Tibial nerve (tissue), 4 donors: ENCODE measurements around the gene PPP6R2. TPM values are rescaled to one million over a fixed set of nuclear protein-coding genes. Genes with fewer than 3 reads are reported as not detected.
"Not testable (repeated sequence)": the region's sequence is repeated elsewhere in the genome, so short reads cannot be mapped to it uniquely, and the experiment has no call there.

Experiments used
- DNase-seq, 2 donors: peaks; one replicate each; pipeline ENCODE4 v3.0.0-alpha.2; 2019; ENCODE audit warnings: low spot score in 2 of 2
- H3K27ac ChIP-seq, 4 donors: fragments of 200-600 bp; sonication (generic) in 3 of 4; one replicate each; pipeline ENCODE4 v1.5.1; 2017 to 2019; ENCODE audit warnings: mild to moderate bottlenecking in 1 of 4
- H3K27me3 ChIP-seq, 2 donors: fragments of 200-600 bp; sonication (generic) in 1 of 2; one replicate each; pipeline versions ENCODE4 v1.5.1 to v1.6.0; 2017 to 2019
- H3K36me3 ChIP-seq, 3 donors: fragments of 200-600 bp; sonication (generic); one replicate each; pipeline ENCODE4 v1.5.1; 2018 to 2019
- H3K4me1 ChIP-seq, 4 donors: fragments of 200-600 bp; sonication (generic) in 3 of 4; one replicate each; pipeline ENCODE4 v1.5.1; 2017 to 2019
- H3K4me3 ChIP-seq, 4 donors: fragments of 200-600 bp; sonication (generic) in 3 of 4; one replicate each; pipeline ENCODE4 v1.5.1; 2017 to 2019; ENCODE audit warnings: mild to moderate bottlenecking in 1 of 4, moderate library complexity in 1 of 4
- H3K9me3 ChIP-seq, 4 donors: fragments of 200-600 bp; sonication (generic) in 3 of 4; one replicate each; pipeline ENCODE4 v1.5.1; 2017 to 2019
- CTCF ChIP-seq, 5 experiments: fragments of 200-600 bp in 3 of 5; fragments of 450-650 bp in 2 of 5; sonication (generic) in 3 of 5; IDR thresholded peaks; one replicate each; pipeline ENCODE4 v1.5.1; 2016 to 2019; ENCODE audit warnings: antibody characterized with exemption in 5 of 5, mild to moderate bottlenecking in 3 of 5, moderate library complexity in 2 of 5
- EP300 ChIP-seq, 2 donors: sonication (generic); formaldehyde crosslinking; IDR thresholded peaks; one replicate each; pipeline ENCODE4 v1.6.1; 2017; ENCODE audit warnings: antibody characterized with exemption in 2 of 2, mild to moderate bottlenecking in 1 of 2
- POLR2A ChIP-seq, 2 donors: fragments of 450-650 bp; IDR thresholded peaks; one replicate each; pipeline ENCODE4 v1.6.1; 2017; ENCODE audit warnings: antibody characterized with exemption in 2 of 2, mild to moderate bottlenecking in 2 of 2, moderate library complexity in 2 of 2
- WGBS, 2 donors: methylation state at CpG; one replicate each; pipeline ENCODE4 v1.1.5; 2018; 5-methylcytosine and 5-hydroxymethylcytosine counted together
- total RNA-seq, 4 donors: library from RNA; depleted of rRNA; stranded (reverse); fragments of >200 nt; gene quantifications; one replicate each; pipeline ENCODE4 v1.1.0, GENCODE V29; 2016

The PPP6R2 gene
- total RNA-seq, 4 donors from 2014 or later, result 55.9 to 112 (median 76.7) TPM

DNA sequence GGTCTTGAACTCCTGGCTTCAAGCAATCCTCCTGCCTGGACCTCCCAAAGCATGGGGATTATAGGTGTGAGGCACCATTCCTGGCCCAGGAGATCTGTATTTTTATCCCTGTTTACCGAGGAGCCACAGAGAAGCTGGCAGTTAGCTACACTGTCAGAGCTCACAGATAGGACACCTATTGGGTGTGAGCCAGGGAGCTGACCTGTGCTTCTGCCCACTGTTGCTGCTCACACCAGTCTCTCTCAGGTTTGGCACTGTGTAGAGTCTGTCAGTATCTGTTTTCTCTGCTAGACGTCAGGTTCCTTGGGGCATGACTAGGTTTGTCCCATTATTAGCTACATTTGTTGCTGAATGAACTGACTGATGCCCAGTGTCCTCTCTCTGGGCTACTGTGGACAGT lies 17.5 kb downstream of the PPP6R2 start:
- Histone ChIP-seq H3K36me3 (peaks cover 0 to 27% (median 9%) of the 10 kb centered on the region in 3 donors), H3K4me3 (no peak overlapping the region), H3K27me3 (no peaks in the 10 kb centered on the region), H3K9me3 (no peaks in the 10 kb centered on the region), H3K4me1 (peaks cover 0 to 15% (median 0%) of the 10 kb centered on the region in 4 donors), H3K27ac (no peak overlapping the region)
- no peak for TF ChIP-seq EP300 (IDR thresholded peaks at IDR 0.05)
- TF ChIP-seq POLR2A (IDR thresholded peaks at IDR 0.05), result no peak
- no peak for TF ChIP-seq CTCF (IDR thresholded peaks at IDR 0.05)
- DNase-seq, result no peak
- 90 to 94% methylated on average over 2 of the region's 2 CpGs for WGBS, 2 donors

DNA sequence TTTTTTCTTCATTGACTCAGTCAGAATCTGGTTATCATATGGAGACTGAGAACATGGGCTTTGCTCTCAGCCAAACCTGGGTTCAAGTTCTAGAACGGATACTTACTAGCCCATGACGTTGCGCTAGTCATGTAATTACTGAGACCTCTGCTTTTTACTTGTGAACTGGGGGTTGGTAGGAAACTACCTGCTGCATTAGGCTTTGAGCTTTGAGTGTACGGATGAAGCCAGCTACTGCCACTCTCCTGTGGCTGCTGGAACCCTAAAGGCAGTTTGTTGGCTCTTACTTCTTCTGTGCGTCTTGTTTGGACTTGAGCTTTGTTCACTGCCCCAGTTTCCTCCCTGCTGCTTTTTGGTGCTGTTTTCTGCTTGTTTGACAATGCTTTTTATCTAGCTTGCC lies 18.1 kb downstream of the PPP6R2 start:
- Histone ChIP-seq H3K36me3 (peaks cover 0 to 27% (median 9%) of the 10 kb centered on the region in 3 donors), H3K4me3 (no peak overlapping the region), H3K4me1 (peaks cover 0 to 21% (median under 1%) of the 10 kb centered on the region in 4 donors), H3K27me3 (no peaks in the 10 kb centered on the region), H3K9me3 (no peaks in the 10 kb centered on the region), H3K27ac (no peak overlapping the region)
- WGBS, 2 donors, result 92 to 94% methylated on average over 5 of the region's 5 CpGs
- DNase-seq, result no peak
- TF ChIP-seq CTCF (IDR thresholded peaks at IDR 0.05) (no peak), EP300 (IDR thresholded peaks at IDR 0.05) (no peak), POLR2A (IDR thresholded peaks at IDR 0.05) (no peak)

- H3K27me3 ChIP-seq, result no peaks in the 10 kb centered on the region
- WGBS, 2 donors, result 86 to 88% methylated on average over 5 of the region's 5 CpGs
- no peaks in the 10 kb centered on the region for H3K9me3 ChIP-seq
- no peak for DNase-seq
- peaks cover 0 to 22% (median 9%) of the 10 kb centered on the region in 3 donors for H3K36me3 ChIP-seq
- H3K4me1 ChIP-seq, result peaks cover 0 to 26% (median 1%) of the 10 kb centered on the region in 4 donors
- no peak for TF ChIP-seq CTCF (IDR thresholded peaks at IDR 0.05)
- TF ChIP-seq POLR2A (IDR thresholded peaks at IDR 0.05), result no peak
- TF ChIP-seq EP300 (IDR thresholded peaks at IDR 0.05), result no peak
- H3K27ac ChIP-seq, result no peak overlapping the region
- no peak overlapping the region for H3K4me3 ChIP-seq
Measured at GRCh38 chr22:50361688-50362087, 18.6 kb downstream of the PPP6R2 start.

- Histone ChIP-seq H3K36me3 (peaks cover 0 to 28% (median 9%) of the 10 kb centered on the region in 3 donors), H3K4me1 (peaks cover 0 to 30% (median 1%) of the 10 kb centered on the region in 4 donors), H3K27me3 (no peaks in the 10 kb centered on the region), H3K27ac (no peak overlapping the region), H3K9me3 (no peaks in the 10 kb centered on the region), H3K4me3 (no peak overlapping the region)
- no peak for DNase-seq
- WGBS, 2 donors, result 80 to 85% methylated on average over 8 of the region's 8 CpGs
- TF ChIP-seq POLR2A (IDR thresholded peaks at IDR 0.05) (no peak), CTCF (IDR thresholded peaks at IDR 0.05) (no peak), EP300 (IDR thresholded peaks at IDR 0.05) (no peak)
Measured at GRCh38 chr22:50363166-50363802, 20.2 kb downstream of the PPP6R2 start.

GRCh38 chr22:50363803-50364194 lies 20.7 kb downstream of the PPP6R2 start:
- not testable (repeated sequence) for DNase-seq, H3K27me3 ChIP-seq, H3K4me3 ChIP-seq, H3K9me3 ChIP-seq, H3K27ac ChIP-seq
- peaks cover 0 to 30% (median 1%) of the 10 kb centered on the region in 4 donors for H3K4me1 ChIP-seq
- peaks cover 0 to 31% (median 9%) of the 10 kb centered on the region in 3 donors for H3K36me3 ChIP-seq
- 91 to 95% methylated on average over 11 of the region's 11 CpGs for WGBS, 2 donors
